PFSK-1 (cell line): Measurements from ENCODE around the gene B3GAT1.

Experiments
- FOXP2 ChIP-seq: optimal IDR thresholded peaks from 2 replicates; pipeline ENCODE3; 2011; ENCODE audit warnings: borderline replicate concordance, control low read depth, inconsistent platforms; ENCODE audit not compliant: insufficient read depth; ENCODE audit errors: extremely low read length, extremely low read depth
- POLR2AphosphoS5 ChIP-seq: IDR thresholded peaks from 2 replicates; pipeline ENCODE4 v1.6.1; 2012; ENCODE audit warnings: low read depth, mild to moderate bottlenecking, control low read depth, low read length, moderate library complexity
- SIN3A ChIP-seq: IDR thresholded peaks from 2 replicates; pipeline ENCODE4 v1.6.1; 2012; ENCODE audit warnings: mild to moderate bottlenecking, low read length, moderate library complexity, borderline replicate concordance; ENCODE audit not compliant: insufficient read depth
- TAF1 ChIP-seq: IDR thresholded peaks from 2 replicates; pipeline ENCODE4 v1.6.1; 2012; ENCODE audit warnings: low read length, control low read depth, borderline replicate concordance; ENCODE audit not compliant: insufficient read depth
- TF ChIP-seq, protein P1 (sequence below), 2 experiments: IDR thresholded peaks; 2 replicates each; pipeline versions ENCODE4 v1.6.1 to v1.8.0; 2011 to 2012; ENCODE audit warnings: low read depth in 2 of 2, low read length in 2 of 2, control low read depth in 1 of 2, inconsistent platforms in 1 of 2, mild to moderate bottlenecking in 1 of 2, moderate library complexity in 1 of 2; ENCODE audit not compliant: insufficient read depth in 1 of 2

B3GAT1 gene

DNA sequence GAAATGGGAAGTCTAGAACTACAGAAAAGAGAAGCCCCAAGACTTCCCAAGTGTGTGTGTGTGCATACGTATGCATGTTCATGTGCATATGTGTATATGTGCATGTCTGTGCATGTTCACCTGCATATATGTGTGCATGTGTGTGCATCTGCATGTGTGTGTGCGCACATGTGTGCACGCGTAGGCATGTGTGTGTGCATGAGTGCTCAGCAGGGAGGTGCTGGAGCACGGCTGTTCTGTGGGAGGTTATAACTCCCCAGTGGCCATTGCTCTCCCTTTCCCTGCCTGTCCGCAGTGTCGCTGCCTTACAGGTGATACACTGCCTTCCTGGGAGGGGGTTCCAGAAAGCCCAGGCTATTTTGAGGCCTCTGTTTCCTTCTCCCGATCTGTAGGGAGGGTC is 29.8 kb downstream of the B3GAT1 start:
- TF ChIP-seq POLR2AphosphoS5 (no peak), SIN3A (no peak), TAF1 (no peak), FOXP2 (no peak)
- TF ChIP-seq, protein P1, sequence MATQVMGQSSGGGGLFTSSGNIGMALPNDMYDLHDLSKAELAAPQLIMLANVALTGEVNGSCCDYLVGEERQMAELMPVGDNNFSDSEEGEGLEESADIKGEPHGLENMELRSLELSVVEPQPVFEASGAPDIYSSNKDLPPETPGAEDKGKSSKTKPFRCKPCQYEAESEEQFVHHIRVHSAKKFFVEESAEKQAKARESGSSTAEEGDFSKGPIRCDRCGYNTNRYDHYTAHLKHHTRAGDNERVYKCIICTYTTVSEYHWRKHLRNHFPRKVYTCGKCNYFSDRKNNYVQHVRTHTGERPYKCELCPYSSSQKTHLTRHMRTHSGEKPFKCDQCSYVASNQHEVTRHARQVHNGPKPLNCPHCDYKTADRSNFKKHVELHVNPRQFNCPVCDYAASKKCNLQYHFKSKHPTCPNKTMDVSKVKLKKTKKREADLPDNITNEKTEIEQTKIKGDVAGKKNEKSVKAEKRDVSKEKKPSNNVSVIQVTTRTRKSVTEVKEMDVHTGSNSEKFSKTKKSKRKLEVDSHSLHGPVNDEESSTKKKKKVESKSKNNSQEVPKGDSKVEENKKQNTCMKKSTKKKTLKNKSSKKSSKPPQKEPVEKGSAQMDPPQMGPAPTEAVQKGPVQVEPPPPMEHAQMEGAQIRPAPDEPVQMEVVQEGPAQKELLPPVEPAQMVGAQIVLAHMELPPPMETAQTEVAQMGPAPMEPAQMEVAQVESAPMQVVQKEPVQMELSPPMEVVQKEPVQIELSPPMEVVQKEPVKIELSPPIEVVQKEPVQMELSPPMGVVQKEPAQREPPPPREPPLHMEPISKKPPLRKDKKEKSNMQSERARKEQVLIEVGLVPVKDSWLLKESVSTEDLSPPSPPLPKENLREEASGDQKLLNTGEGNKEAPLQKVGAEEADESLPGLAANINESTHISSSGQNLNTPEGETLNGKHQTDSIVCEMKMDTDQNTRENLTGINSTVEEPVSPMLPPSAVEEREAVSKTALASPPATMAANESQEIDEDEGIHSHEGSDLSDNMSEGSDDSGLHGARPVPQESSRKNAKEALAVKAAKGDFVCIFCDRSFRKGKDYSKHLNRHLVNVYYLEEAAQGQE (IDR thresholded peaks at IDR 0.05; ENCODE audit: insufficient read depth in 1 of 2, low read depth in 2 of 2, low read length in 2 of 2), result no peak

DNA sequence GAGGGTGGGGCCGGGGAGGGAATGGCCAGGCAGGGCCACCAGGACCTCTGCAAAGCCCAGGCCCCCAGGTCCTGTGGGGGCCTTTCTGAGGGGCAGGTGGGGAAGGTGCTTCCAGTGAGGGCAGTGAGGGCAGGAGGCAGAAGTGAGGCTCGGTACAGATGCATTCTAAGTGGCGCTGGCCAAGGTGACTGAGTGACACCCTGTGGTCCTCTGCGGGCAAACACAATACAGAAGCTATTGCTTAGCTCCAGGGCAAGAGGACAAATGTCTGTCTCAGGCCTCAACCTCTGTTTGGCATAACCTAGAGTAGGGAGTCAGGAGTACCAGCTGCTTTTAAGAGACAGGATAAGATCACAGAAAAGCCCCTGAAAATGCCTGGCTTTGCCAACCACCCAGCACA is 31.3 kb downstream of the B3GAT1 start:
- TF ChIP-seq POLR2AphosphoS5, result no peak
- no peak for TF ChIP-seq TAF1
- TF ChIP-seq SIN3A, result no peak
- TF ChIP-seq, protein P1 (IDR thresholded peaks at IDR 0.05; ENCODE audit: insufficient read depth in 1 of 2, low read depth in 2 of 2, low read length in 2 of 2), result no peak
- no peak for TF ChIP-seq FOXP2

DNA sequence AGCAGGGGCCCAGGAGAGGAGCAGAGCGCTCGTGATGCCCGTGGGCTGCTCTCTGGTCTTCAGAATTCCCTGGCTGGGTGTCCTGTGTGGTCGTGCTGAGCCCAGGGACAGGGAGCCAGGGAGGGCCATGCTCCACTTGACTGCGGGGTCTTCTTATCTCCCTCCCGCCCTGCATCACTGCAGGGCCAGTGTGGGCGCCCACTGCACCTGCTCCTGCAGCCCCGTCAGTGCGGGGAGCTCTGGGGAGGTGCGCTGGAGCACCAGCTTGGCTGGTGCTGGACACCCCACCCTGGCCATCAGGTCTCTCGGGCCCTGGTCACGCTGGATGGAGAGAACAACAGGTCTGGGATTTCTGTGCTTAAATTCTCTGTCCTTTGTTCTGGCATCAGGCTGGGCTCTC is 31.8 kb downstream of the B3GAT1 start:
- TF ChIP-seq, protein P1 (IDR thresholded peaks at IDR 0.05; ENCODE audit: insufficient read depth in 1 of 2, low read depth in 2 of 2, low read length in 2 of 2), result no peak
- TF ChIP-seq TAF1 (no peak), SIN3A (no peak), POLR2AphosphoS5 (no peak), FOXP2 (no peak)

DNA sequence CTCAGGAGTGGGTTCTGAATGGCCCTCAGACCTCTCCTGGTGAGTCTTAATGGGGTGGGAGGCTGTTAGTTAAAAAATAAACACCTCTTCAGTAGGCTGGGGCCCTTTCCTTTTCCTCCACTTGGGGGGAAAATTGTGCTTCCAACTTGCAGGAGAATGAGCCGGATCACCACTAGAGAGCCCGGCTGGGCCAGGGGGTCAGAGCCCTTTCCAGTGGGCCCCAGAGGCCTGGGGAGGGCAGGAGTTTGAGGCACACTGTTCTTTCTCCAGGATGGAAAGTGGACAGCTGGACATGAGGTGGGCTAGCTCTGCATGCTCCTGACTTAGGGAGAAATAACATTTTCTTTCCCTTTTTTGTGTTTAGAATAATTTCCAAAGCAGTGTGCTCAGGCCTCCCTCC is 32.8 kb downstream of the B3GAT1 start:
- no peak for TF ChIP-seq SIN3A
- TF ChIP-seq TAF1, result no peak
- TF ChIP-seq, protein P1 (IDR thresholded peaks at IDR 0.05; ENCODE audit: insufficient read depth in 1 of 2, low read depth in 2 of 2, low read length in 2 of 2), result no peak
- no peak for TF ChIP-seq POLR2AphosphoS5
- TF ChIP-seq FOXP2, result no peak

DNA sequence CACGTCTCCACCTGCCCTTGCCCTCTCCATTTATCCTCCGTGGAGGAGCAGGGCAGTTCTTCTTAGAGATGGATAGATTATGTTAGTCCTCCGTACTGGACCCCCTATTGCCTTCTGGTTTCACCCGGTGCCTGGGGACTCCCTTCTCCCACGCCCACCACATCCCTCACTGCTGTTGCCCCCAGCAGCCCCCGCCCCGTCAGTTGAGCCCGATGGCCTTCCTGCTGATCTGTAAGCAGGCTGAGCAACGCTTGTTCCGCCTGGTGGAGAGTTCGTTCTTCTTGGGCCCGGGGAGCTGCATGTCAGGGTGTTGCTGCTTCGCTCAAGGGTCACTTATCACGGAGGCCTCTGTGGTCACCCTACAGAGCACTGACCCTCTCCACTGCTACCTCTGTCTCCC is 34.2 kb downstream of the B3GAT1 start:
- TF ChIP-seq TAF1, result no peak
- no peak for TF ChIP-seq POLR2AphosphoS5
- no peak for TF ChIP-seq SIN3A
- TF ChIP-seq, protein P1 (IDR thresholded peaks at IDR 0.05; ENCODE audit: insufficient read depth in 1 of 2, low read depth in 2 of 2, low read length in 2 of 2), result no peak
- TF ChIP-seq FOXP2, result no peak
